Measurements from ENCODE around the gene INAFM1.
"Not testable (repeated sequence)": the region's sequence is repeated elsewhere in the genome, so short reads cannot be mapped to it uniquely, and the experiment has no call there.

INAFM1 gene

DNA sequence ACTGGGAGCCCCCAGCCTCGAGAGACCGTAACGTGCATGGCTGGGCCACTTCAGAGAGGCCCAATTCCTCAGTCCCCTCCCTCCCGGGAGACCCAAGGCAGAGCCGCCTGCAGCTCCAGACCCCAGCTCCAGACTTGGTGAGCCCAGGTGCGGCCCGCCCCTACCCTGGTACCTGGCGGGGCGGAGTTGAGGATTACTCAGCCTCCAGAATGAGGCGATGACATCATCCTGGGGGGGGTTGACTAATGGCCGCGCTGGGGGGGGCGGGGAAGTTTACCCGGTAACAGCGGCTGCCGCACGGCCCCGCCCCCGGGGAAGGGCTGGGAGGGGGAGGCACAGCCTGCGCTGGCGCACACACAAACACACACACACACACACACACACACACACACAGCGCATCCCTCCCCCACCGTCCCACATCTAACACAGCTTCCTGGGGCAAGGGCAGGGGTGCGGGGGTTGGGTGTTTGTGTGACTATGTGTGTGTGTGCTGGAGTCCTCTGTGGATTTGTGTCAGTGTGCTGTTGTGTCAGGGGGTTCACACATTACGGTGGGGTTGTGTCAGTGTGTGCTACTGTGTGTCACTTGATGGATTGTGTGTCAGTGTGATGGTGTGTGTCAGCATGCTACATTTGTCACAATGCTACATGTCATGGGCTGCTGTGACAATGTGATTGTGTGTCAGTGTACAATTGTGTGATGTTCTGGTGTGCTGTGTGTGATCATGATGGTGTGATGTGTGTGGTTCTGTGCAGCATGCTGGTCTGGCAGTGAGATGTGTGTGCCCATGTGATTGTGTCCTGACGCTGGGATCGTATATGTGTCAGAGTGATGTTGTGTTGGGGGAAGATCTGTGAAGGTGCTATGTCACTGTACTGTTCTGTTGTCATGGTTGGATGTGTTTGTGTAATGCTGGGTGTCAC lies 33.4 kb upstream of the INAFM1 start:
- DNase-seq (ENCODE audit: low read depth), result peak; percentile 88

DNA sequence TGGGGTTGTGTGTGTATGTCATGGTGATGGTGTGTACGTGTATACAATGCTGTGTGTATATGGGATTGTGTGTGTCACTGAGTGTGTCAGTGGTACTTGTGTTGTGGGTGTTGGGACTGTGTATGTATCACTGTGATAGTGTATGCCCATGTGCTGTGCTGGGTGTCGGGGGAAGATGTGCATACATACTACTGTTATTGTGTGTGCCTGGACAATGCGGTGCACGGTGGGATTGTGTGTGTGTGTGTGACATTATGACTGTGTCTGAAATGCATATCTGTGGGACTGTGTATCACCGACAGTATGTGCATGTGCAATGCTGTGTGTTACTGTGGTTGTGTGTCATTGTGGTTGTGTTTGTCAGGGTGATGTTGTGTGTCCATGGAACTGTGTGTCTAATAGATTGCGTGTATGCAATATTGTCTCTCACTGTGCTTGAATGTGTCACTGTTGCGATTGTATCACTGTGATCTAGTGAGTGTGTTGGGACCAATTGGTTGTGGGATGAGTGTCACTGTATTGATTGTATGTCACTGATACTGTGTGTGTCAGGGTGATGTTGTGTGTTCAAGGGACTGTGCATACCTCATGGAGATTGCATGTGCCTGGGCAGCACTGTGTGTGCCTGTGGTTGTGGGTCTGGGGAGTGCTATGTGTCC lies 32.6 kb upstream of the INAFM1 start:
- no peak for DNase-seq (ENCODE audit: low read depth)

DNA sequence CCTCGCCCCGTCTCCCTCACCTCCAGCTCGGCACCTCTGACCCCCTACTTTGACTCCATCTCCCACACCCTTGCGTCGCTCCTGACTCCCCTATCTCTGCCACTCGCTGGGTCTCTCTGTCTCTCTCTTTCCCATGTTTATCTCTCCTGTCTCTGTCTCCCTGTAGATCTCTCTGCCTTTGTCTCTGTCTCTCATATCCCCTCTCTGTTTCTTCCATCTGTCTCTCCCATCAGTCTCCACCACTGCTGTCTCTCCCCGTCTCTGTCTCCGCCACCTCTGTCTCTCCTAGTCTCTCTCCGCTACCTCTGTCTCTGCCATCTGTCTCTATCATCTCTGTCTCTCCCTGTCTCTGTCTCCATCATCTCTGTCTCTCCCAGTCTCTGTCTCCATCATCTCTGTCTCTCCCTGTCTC lies 31.3 kb upstream of the INAFM1 start:
- no peak for DNase-seq (ENCODE audit: low read depth)

DNA sequence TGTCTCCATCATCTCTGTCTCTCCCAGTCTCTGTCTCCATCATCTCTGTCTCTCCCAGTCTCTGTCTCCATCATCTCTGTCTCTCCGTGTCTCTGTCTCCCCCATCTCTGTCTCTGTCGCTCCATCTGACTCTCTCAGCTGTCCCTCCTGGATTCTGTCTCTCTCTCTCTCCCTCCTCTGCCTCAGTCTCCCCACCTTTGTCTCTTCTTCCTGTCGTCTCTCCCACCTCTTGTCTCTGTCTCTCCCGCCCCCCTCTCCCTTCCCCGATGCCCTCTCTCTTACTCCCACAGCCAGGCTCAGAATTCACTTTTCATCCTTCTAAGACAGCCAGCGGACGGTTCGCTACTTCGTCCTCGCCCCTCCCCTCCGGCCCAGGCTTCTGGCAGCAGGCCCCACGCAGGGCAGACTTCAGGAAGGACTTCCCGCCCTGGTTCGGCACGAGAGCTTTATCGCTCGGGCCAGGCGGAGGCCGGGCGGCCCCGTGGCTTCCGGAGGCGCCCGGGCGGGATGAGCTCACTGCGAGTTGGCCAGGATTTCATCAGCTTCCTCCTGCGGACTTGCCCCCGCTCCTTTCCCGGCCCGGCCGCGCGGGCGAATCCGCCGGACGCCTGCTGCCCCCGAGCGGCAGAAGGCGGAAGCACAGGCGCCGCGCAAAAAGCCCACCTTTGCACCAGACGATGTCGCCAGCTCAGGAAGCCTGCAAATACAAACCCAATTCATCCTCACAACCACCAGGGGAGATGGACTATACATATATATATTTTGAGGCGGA lies 30.7 kb upstream of the INAFM1 start:
- DNase-seq (ENCODE audit: low read depth), result peak; percentile 78

DNA sequence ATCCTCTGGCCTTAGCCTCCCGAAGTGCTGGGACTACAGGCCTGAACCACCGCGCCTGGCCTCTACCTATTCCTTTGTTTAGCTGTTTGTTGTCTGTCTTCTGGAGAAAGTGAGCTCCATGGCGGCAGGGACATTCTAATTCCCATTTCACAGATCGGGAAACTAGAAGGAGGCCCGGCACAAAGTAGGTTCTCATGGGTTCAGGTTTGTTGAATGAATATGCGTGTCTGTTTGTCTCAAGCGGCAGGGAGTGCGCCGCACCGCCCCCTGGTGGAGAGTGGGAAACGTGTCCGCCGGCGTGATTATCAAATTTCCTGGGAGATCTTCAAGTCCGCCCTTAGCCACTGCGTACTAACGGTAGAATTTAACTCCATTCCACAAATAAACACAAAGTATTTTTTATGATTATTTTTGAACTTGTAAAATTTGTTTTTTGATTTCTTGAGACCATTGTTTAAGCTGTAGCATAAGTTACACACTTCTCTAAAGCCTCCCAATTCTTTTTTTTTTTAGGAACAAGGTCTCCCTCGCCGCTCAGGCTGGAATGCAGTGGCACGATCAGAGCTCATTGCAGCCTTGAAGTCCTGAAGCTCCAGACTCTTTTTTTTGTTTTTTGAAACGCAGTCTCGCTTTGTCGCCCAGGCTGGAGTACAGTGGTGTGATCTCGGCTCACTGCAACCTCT lies 27.2 kb upstream of the INAFM1 start:
- DNase-seq (ENCODE audit: low read depth), result peak; percentile 86

DNA sequence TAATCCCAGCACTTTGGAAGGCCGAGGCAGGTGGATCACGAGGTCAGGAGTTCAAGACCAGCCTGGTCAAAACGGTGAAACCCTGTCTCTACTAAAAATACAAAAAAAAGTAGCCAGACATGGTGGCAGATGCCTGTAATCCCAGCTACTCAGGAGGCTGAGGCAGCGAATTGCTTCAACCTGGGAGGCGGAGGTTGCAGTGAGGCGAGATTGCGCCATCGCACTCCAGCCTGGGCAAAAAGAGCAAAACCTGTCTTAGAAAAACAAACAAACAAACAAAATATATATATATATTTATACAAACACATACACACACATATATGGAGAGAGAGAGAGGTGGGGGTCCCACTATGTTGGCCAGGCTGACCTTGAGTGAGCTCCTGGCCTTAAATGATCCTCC lies 21.7 kb upstream of the INAFM1 start:
- DNase-seq (ENCODE audit: low read depth), result not testable (repeated sequence)

DNA sequence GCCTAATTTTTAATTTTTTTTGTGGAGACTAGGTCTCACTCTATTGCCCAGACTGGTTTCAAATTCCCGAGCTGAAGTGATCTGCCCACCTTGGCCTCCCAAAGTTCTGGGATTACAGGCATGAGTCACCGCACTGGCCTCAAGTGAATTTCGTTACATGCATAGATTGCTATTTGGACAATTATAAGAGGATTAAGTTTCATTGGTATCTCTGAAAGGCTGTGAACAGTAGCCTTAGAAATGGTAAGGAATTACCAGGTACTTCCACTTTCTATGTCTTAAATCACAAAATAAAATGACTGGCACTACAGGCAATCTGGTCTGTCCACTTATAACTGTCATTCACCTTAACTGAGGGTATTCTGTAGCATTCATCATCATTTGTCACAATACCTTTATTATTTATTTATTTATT lies 21.2 kb upstream of the INAFM1 start:
- DNase-seq (ENCODE audit: low read depth), result no peak

DNA sequence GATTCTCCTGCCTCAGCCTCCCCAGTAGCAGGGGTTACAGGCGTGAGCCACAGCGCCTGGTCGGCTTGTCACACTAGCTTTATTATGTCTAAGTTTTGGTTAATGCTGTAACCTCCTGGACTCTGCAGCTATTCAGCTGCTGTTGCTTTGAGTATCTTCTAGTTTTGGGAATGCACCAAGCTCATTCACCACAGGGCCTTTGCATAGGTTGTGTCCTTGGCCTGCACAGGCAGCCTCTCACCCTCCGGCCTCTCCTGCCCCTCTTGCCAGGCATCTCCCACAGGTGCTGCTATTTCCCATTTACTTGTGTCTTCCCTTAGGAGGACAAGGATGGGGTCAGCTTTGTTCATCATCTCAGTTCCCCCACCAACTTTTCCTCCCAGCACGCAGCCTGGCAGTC lies 20.7 kb upstream of the INAFM1 start:
- no peak for DNase-seq (ENCODE audit: low read depth)

DNA sequence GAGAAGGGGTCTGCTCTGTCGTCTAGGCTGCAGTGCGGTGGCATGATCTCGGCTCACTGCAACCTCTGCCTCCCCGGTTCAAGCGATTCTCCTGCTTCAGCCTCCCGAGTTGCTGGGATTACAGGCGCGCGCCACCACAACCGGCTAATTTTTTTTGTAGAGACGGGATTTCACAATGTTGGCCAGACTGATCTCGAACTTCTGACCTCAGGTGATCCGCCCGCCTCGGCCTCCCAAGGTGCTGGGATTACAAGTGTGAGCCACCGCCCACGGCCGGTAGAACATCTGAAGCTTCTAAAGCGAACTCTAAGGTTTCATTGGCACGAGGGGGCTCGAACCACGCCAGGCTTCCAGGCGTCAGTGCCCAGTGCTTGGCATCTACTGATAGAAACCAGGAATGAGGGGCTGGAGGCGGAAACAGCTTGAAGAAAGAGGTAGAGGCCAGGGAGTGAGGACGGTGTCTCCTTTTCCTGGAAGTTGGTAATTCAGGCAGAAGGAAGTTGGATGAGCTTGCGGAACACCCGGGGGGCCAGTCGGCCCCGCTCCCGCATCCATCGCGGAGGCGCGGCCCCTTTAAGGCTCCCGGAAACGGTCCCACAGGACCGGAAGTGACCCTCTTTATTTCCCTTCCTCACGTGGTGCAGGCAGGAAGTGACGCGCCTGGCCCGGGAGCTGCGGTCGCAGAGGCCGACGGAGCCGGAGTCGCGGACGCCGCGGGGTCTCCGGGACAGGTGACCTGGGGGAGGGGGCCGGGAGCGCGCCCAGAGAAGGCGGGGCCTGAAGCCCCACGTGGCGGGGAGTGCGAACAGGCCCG lies 18.6 kb upstream of the INAFM1 start, which contains the start of gene CCDC9:
Gene CCDC9, plus strand, starts transcription at position 647 of the 814 bp plus-strand sequence. CDS start 1,876 bp downstream, outside the sequence.
- no peak for DNase-seq (ENCODE audit: low read depth)

DNA sequence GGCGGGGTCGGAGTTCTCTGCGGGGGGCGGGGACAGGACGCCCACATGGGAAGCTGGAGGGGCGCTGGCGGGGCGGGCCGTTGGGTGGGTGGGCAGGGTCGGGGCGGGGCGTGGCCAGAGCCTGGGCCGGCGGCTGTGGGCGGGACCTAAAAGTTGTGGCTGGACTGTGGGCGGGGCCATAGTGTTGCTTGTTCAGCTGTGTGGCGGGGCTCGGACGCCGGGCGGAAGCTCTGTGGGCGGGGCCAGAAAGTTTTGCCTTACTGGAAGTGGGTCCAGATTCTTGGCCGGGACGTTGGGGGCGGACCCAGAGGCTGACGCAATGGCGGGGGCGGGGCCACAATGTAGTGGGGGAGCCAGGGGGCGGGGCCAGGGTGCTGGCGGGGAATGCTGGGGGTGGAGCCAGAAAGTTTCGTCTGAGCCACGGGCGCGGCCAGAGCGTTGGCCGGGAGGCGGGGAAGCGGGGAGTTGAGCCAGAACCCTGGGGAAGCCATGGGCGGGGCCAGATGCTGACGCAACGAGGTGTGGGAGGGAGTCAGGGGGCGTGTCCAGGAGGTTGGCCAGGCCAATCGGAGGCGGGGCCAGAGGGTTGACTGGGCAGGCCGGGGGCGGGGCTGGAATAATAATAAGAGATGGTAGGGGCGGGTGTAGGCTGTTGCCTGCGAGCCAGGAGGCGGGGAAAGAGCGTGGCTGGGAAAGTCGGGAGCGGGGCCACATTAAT lies 17.8 kb upstream of the INAFM1 start:
- DNase-seq (ENCODE audit: low read depth), result peak; percentile 98

DNA sequence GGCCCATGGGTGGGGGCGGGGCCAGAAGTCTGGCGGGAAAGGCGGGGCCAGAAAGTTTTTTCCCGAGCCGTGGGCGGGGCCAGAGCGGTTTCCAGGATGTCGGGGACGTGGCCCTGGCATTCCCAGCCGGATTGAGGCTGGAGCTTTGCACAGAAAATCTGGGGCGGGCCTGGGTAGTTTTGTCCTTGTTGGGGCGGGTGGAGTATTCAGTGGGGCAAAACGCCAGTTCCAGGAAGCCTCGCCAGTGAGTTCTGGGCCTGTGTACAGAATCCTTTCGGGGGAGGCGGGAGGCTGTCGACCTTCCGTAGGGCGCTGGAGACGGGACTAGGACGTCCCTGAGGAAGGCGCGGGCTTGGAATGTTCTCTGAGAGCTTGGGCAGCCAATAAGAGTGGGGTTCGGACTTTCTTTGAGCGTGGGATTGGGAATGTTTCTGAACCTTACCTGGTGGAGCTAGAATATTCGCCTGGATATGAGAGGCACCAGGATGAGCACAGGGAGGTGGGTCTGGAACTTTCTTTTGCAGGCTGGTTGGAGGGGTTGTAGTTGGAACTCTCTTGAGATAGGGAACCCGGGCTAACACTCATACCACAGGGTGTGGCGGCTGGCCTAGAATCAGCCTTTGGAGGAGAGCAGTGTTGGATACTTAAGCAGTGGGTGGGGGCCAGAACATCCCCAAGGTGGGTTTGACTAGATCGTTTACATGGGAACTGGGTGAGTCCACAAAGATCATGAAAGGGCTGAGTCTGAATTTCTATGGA lies 17.1 kb upstream of the INAFM1 start:
- no peak for DNase-seq (ENCODE audit: low read depth)

DNA sequence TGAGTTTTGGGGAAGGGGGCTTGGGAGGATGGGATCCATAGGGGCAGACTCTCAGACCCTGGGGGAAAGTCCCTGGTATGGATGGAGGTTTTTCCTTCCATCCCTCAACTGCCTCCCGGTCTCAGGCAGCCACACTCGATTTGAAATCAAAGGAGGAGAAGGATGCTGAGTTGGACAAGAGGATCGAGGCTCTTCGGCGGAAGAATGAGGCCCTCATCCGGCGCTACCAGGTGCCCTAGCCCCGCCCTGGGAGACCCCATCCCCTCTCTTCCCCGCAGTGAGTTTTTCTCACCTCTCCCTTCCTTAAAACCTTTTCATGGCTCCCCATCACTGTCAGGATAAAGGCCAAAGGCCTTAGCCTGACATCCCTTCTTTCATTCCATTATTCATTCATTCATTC lies 16.3 kb upstream of the INAFM1 start:
- DNase-seq (ENCODE audit: low read depth), result no peak

DNA sequence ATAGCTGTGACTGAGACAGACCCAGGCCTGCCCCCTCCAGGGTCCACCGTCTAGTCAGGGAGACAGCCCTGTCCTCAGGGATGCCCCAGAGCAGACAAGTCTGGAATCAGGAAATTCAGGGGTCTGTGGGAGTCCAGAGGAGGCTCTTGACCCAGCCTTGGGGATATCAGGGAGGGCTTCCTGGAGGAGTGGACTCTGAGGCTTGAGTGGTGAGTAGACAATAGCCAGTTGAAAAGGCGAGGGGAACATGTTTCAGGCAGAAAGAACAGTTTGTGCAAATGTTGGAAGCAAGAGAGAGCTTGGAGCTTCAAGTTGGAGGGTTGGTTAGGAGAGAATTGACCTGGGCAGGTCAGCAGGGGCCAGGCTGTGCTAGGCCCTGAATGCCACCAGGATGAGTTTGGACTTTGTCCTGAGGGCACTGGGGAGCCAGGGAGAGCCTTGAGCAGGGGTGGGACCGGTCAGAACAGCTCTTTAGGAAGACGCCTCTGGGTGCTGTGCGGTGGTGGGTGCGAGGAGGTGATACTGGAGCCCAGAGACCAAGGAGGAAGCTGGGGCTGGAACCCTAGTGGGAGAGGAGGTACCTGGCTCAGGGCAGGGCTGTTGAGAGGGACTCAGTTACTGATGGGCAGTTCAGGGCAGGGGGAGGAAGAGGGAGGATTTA lies 15.7 kb upstream of the INAFM1 start:
- DNase-seq (ENCODE audit: low read depth), result no peak

DNA sequence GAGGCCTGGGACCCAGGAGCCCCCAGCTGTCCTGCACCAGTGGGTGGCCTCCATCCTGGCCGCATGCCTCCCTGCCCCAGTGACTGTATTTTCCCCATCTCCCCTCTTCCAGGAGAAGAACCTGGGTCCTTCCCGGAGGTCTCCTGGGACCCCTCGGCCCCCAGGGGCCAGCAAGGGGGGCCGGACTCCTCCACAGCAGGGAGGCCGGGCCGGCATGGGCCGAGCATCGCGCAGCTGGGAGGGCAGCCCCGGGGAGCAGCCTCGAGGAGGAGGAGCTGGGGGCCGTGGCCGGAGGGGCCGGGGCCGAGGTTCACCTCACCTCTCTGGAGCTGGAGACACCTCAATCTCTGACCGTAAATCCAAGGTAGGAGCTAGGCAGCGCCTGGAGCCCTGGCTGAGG lies 14.2 kb upstream of the INAFM1 start:
- DNase-seq (ENCODE audit: low read depth), result no peak

DNA sequence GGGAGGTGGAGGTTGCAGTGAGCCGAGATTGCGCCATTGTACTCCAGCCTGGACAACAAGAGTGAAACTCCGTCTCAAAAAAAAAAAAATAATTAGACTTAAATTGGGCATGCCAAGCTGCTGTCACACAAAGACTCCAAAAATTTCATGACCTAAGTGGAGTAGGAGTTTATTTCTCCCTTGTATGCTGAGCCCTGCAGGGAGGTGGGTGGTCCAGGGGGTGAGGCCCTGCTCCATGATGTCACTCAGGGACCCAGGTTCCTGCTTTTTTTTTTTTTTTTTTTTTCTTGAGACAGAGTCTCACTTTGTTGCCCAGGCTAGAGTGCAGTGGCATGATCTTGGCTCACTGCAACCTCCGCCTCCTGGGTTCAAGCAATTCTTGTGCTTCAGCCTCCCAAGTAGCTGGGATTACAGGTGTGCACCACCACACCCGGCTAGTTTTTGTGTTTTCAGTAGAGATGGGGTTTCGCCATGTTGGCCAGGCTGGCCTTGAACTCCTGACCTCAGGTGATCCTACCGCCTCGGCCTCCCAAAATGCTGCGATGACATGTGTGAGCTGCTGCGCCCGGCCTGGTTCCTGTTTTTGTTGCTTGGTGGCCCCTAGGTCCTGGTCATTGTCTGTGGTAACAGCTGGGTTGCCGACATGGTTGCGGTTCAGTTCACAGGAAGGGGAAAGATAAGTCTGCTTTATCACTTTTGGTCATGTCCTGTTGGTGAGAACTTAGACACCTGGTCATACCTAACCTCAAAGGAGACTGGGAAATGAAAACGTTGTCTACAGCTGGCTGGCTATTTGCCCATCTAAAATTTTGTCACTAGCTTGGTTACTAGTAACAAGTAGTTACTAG lies 12.5 kb upstream of the INAFM1 start:
- DNase-seq (ENCODE audit: low read depth), result not testable (repeated sequence)

DNA sequence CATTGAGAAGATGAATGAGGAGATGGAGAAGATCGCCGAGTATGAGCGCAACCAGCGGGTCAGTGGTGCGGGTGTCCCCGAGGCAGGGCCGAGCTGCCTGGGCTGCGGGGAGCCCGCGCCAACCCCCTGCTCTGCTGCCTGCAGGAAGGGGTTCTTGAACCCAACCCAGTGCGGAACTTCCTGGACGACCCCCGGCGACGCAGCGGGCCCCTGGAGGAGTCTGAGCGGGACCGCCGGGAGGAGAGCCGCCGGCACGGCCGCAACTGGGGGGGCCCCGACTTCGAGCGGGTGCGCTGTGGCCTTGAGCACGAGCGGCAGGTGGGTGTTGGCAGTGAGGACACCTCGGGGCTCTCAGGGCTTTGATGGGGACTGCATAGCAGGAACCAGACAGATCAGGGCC lies 10.1 kb upstream of the INAFM1 start:
- DNase-seq (ENCODE audit: low read depth), result no peak

DNA sequence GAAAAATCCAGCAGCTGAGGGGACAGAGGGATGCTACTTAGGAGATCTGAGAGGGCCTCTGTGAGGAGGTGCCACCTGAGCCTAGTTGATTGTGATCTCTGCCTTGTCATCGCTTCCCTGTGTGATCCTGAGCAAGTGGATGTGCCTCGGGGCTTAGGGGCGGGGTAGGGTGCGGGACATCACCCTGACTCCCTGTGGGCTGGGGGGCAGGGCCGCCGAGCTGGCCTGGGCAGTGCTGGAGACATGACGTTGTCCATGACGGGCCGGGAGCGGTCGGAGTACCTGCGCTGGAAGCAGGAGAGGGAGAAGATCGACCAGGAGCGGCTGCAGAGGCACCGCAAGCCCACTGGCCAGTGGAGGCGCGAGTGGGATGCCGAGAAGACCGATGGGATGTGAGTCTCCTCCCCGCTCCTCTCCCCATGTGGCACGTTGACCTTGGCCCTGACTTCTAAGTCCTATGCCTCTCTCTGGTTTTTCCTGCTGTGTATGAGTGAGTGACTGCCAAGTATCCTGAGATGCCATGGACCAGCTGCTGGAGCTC lies 8.2 kb upstream of the INAFM1 start:
- no peak for DNase-seq (ENCODE audit: low read depth)

DNA sequence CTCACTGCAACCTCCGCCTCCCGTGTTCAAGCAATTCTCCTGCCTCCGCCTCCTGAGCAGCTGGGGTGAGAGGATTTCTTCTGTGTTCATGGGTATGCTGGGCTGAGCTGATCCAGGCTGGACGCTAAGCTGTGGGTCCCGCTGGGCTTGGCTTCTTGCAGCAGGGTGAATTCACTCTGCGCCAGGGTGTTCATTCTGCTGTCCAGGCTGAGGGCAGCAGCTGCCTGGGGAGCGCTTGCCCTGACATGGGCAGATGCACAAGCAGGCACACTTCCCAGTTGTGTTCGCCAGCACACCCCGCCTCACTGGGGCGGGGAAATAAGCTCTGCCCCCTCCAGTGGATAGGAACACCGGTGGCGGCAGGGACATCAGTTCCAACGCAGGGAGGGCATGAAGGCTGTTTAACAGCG lies 7.3 kb upstream of the INAFM1 start:
- no peak for DNase-seq (ENCODE audit: low read depth)
